IPS-NIHi11 (cell line): Measurements from ENCODE around the gene VWC2L.

Source experiments
- DNase-seq: peaks from one replicate; pipeline ENCODE4 v3.0.0; 2012; ENCODE audit warnings: mixed read lengths, low spot score

Gene VWC2L

DNA sequence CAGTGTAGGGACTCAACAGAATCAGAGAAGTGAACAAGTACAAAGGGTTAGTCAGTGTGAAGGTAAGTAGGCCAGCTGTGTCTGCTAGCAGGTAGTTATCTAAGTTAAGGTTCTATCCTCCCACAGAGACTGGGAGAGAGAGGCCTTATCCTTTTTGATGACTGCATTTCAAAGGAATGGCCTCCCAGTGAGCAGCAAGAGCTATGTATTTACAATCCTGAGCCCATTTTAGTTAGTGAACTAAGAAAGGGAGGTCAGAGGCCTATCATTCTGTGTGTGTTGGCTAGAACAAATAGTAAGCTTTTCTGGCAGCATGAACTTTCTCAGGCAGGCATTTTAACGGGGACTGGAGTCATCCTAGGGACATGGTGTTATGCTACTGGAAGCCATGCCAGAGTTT is 182.9 kb downstream of the VWC2L start:
- DNase-seq = peak; percentile 44

DNA sequence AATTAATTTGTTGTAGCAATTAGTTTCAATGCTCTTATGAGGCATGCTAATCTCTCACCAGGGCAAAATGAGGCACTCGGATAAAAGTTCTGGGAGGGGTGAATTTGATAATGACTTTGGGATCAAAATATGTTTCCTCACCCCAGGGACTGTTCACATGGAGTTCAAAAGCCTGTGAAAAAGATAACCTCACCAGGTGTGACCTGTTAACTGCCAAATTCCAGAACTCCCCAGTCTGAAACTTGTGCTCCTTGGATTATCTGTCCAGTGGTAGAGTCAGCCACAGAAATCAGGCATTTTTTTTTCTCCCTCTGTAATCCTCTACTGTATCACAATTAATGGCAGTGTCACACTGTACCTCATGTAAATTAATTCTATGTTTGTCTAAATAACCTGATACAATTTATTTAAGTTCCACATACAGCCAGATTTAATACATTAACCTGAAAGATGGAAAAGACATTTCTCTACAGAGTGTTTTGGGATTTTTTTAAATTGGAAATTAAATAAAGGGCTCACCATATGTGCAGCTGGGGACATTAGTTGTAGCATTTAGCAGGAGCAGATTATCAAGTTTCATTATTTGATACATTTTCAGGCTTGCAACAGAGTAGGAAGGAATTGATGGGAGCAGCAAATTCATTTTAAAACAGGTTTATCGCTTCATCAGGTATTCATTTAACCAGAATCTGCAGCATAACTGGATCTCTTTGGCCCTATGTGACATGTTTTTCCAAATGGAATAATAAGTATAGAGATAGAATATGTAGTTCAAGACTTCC is 191.2 kb downstream of the VWC2L start:
- DNase-seq = no peak

DNA sequence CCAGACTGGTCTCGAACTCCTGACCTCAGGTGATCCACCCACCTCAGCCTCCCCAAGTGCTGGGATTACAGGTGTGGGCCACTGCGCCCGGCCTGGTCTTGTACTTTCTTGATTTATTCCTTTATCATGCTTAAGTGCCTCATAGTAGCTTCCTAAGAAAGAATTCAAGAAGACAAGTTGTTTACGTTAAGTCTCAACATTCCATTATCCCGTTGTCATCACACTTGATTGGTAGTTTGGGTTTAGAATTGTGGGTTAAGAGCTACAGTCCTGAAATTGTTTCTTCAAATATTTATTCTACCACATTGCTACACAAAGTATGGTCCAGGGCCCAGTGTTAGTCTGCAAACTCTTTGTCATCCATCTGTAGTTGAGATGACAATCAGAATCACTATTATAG is 194.0 kb downstream of the VWC2L start:
- DNase-seq = no peak

DNA sequence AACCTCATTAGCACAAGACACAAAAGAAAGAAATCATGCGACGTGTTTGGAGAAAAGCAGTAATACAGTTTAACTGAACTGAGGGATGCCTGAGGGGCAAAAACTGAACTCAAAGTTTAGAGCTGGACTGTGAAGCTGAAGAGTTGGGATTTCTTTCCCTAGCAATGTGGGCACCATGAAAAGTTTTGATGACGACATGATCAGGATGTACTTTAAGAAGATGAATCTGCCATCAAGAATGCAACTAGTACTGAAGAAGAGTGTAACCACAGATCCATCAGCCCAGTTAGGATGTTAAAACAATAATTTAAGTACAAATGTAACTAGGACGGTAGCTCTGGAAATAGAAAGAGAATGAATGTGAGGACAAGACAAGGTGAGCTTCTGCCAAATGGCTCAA is 196.2 kb downstream of the VWC2L start:
- DNase-seq = no peak

DNA sequence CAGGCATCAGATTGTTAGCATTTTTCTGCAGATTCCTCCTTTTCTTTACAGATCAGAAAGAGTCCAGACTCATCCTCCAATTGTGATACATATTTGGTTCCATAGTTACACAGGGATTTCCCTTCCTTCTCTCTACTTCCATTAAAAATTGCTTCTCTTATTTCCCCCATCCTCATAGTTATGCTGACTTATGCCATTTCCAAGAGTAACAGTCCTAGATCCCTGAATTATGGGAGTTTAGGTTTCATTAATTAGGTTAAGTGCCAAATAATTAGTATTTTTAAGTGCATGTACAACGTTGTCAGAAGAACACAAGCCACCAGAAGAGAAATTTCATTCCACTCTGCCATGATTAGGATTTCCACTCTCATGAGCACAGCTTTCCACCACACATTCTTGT is 200.2 kb downstream of the VWC2L start:
- DNase-seq = no peak

DNA sequence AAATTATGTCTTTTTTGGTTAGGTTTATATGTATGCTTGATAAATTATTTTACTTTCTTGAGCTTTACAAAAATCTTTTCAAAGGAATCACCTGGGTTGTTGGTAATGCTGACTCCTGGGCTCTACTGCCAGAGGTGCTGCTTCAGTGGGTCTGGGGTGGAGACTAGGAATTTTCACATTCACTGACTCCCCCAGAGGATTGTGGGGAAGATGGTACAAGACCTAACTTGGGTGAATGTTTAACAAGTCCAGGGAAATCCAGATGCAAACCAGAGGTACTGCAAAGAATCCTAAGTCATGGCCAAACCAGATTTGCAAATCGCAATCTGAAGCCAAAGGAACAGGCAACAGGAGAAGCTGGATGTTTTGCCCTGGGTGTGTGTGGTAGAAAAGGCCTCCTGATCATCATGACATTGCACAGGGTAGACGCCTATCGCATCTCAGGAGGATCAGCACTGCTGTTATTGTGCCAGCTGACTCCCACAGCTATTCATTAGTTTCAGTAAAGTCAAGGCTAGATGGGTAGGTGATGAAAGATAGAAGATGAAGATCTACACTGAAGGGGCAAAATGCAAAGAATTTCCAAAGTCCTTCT is 213.4 kb downstream of the VWC2L start:
- no peak for DNase-seq

DNA sequence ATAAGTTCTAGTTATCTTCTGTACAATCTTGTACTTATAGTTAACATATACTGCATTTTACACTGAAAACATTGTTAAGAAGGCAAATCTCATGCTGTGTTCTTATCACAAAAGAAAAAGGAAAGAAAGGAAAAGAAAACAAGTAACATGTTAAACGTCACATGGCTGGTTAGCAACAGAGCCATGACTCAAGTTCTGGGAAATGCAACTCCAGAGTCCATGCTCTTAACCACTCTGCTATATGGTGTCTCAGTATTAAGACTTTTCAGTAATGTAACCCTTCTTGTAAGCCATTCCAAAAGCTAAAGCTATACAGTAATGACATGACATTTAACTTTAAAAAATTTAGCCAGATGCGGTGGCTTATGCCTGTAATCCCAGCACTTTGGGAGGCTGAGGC is 217.2 kb downstream of the VWC2L start:
- DNase-seq = no peak
